HG03575 (cell line): ENCODE results near the gene PEX19.

Source experiments
- ATAC-seq: cut with Tn5 transposase; IDR thresholded peaks from one replicate; pipeline ENCODE4 v1.9.1; 2021; ENCODE audit not compliant: unreplicated experiment, insufficient number of reproducible peaks, low FRiP score; ENCODE audit errors: extremely low read depth

Gene PEX19

GRCh38 chr1:160245434-160245833, 39.5 kb downstream of the PEX19 start:
- ATAC-seq: no peak

GRCh38 chr1:160244209-160244608, 40.7 kb downstream of the PEX19 start:
- ATAC-seq: no peak

GRCh38 chr1:160243767-160244166, 41.2 kb downstream of the PEX19 start:
- ATAC-seq: no peak

- no peak for ATAC-seq
Observed at GRCh38 chr1:160239582-160240299, 45.2 kb downstream of the PEX19 start.

- no peak for ATAC-seq
Observed at GRCh38 chr1:160238408-160238807, 46.5 kb downstream of the PEX19 start.

GRCh38 chr1:160237558-160237957, 47.4 kb downstream of the PEX19 start:
- ATAC-seq: no peak

GRCh38 chr1:160236806-160237205, 48.1 kb downstream of the PEX19 start:
- ATAC-seq: no peak

- no peak for ATAC-seq
Observed at GRCh38 chr1:160232911-160233310, 52.0 kb downstream of the PEX19 start.

GRCh38 chr1:160228431-160228830, 56.5 kb downstream of the PEX19 start:
- no peak for ATAC-seq

- ATAC-seq: no peak
Observed at GRCh38 chr1:160227561-160227960, 57.4 kb downstream of the PEX19 start.

- ATAC-seq: no peak
Observed at GRCh38 chr1:160227034-160227433, 57.9 kb downstream of the PEX19 start.
